T-helper 2 cell treated with Interferon-gamma antibody and Interleukin-4, amounts not matched to agents 100 ng/mL and 5 ng/mL, for 36 hours (primary cell): ENCODE results near the gene FAM78B. TPM values are rescaled to one million over a fixed set of nuclear protein-coding genes. Genes with fewer than 3 reads are reported as not detected.

Source experiments
- intact Hi-C: fragments of 100-400 bp; cut with micrococcal nuclease; formaldehyde crosslinking; loops from one replicate; pipeline ENCODE4 v1.15.1; 2023
- total RNA-seq: library from RNA; stranded (reverse); gene quantifications from 2 replicates; pipeline ENCODE4 v1.2.3, GENCODE V29; 2022

Gene FAM78B
- total RNA-seq, 1 donor from 2014 or later, result 0.34 TPM

- intact Hi-C loops, result loop anchor here (5.0 to 10.0 kb wide), 3 partner anchors 83 to 570 kb away; no protein-coding TSS in a partner anchor
Observed at GRCh38 chr1:166164995-166165660, 1.7 kb downstream of the FAM78B start.

- intact Hi-C loops, result loop anchor here (10.0 kb wide), 1 partner anchor 570 kb away; no protein-coding TSS in a partner anchor
Observed at GRCh38 chr1:166164646-166164994, 2.2 kb downstream of the FAM78B start.

- intact Hi-C loops, result loop anchor here (10.0 kb wide), 1 partner anchor 565 kb away; no protein-coding TSS in a partner anchor
Observed at GRCh38 chr1:166159656-166160055, 7.1 kb downstream of the FAM78B start.

- intact Hi-C loops, result no loop called here
Observed at GRCh38 chr1:166156674-166157073, 10.1 kb downstream of the FAM78B start.

GRCh38 chr1:166155108-166155507 lies 11.7 kb downstream of the FAM78B start:
- intact Hi-C loops, result no loop called here

- intact Hi-C loops, result no loop called here
Observed at GRCh38 chr1:166153525-166154314, 13.1 kb downstream of the FAM78B start.

- intact Hi-C loops, result no loop called here
Observed at GRCh38 chr1:166152978-166153377, 13.8 kb downstream of the FAM78B start.

GRCh38 chr1:166151804-166152203 lies 15.0 kb downstream of the FAM78B start:
- intact Hi-C loops, result no loop called here

GRCh38 chr1:166145499-166145898 lies 21.3 kb downstream of the FAM78B start:
- intact Hi-C loops, result no loop called here

GRCh38 chr1:166141969-166142368 lies 24.8 kb downstream of the FAM78B start:
- intact Hi-C loops, result no loop called here

- intact Hi-C loops, result no loop called here
Observed at GRCh38 chr1:166140251-166140650, 26.6 kb downstream of the FAM78B start.

- intact Hi-C loops, result no loop called here
Observed at GRCh38 chr1:166139735-166140134, 27.1 kb downstream of the FAM78B start.

GRCh38 chr1:166136699-166137401 lies 30.0 kb downstream of the FAM78B start:
- intact Hi-C loops, result no loop called here

GRCh38 chr1:166136222-166136621 lies 30.6 kb downstream of the FAM78B start:
- intact Hi-C loops, result no loop called here

GRCh38 chr1:166133857-166134256 lies 32.9 kb downstream of the FAM78B start:
- intact Hi-C loops, result loop anchor here (5.0 kb wide), 1 partner anchor 343 kb away; no protein-coding TSS in a partner anchor

- intact Hi-C loops, result loop anchor here (5.0 kb wide), 1 partner anchor 344 kb away; no protein-coding TSS in a partner anchor
Observed at GRCh38 chr1:166133276-166133841, 33.4 kb downstream of the FAM78B start.

GRCh38 chr1:166132496-166132895 lies 34.3 kb downstream of the FAM78B start:
- intact Hi-C loops, result loop anchor here (5.0 kb wide), 1 partner anchor 345 kb away; no protein-coding TSS in a partner anchor

GRCh38 chr1:166129006-166129405 lies 37.8 kb downstream of the FAM78B start:
- intact Hi-C loops, result no loop called here

GRCh38 chr1:166128195-166128594 lies 38.6 kb downstream of the FAM78B start:
- intact Hi-C loops, result no loop called here

GRCh38 chr1:166127003-166127402 lies 39.8 kb downstream of the FAM78B start:
- intact Hi-C loops, result no loop called here

GRCh38 chr1:166122873-166123466 lies 43.8 kb downstream of the FAM78B start:
- intact Hi-C loops, result no loop called here
